K562 (cell line): ENCODE results near the gene SPNS1. TPM values are rescaled to one million over a fixed set of nuclear protein-coding genes. Genes with fewer than 3 reads are reported as not detected.
A peak's percentile ranks its signal among the peaks of the same experiment; 100 is the strongest.

Source experiments
- CAMTA2 ChIP-seq: fragments of 250-450 bp; sonication (Bioruptor Pico); conservative IDR thresholded peaks from 2 replicates; pipeline ENCODE4 v1.5.1; 2022
- ETS1 ChIP-seq: conservative IDR thresholded peaks from 2 replicates; pipeline ENCODE4 v1.6.1; 2011; ENCODE audit warnings: low read depth, mild to moderate bottlenecking, low read length; ENCODE audit not compliant: control insufficient read depth
- GMEB1 ChIP-seq: fragments of 250-450 bp; sonication (Bioruptor Pico); IDR thresholded peaks from 2 replicates; pipeline ENCODE4 v1.4.0; 2020; ENCODE audit warnings: mild to moderate bottlenecking
- HDGF ChIP-seq: fragments of 450-650 bp; IDR thresholded peaks from 2 replicates; pipeline ENCODE4 v1.6.1; 2016
- ILF3 ChIP-seq: fragments of 450-650 bp; IDR thresholded peaks from 2 replicates; pipeline ENCODE4 v1.6.1; 2018; ENCODE audit warnings: antibody characterized with exemption, mild to moderate bottlenecking, moderate library complexity, borderline replicate concordance
- JUND ChIP-seq, 2 experiments: IDR thresholded peaks; 2 replicates in 1 of 2; 3 replicates in 1 of 2; pipeline ENCODE4 v1.6.1; 2011; ENCODE audit warnings: borderline replicate concordance in 2 of 2, low read depth in 2 of 2, low read length in 2 of 2, improper control_type of control experiment in 1 of 2, missing biosample characterization in 1 of 2, missing genetic modification characterization in 1 of 2, missing genetic modification reagents in 1 of 2
- MECOM ChIP-seq: fragments of 250-450 bp; sonication (Bioruptor Pico); IDR thresholded peaks from 2 replicates; pipeline ENCODE4 v1.8.0; 2022; ENCODE audit warnings: inconsistent platforms
- NR4A1 ChIP-seq, 2 experiments: fragments of 250-450 bp in 1 of 2; fragments of 450-650 bp in 1 of 2; sonication (Bioruptor Pico) in 1 of 2; IDR thresholded peaks; 2 replicates each; pipeline versions ENCODE4 v1.4.0 to v1.6.1; 2016 to 2020; ENCODE audit warnings: mild to moderate bottlenecking in 2 of 2, missing compliant biosample characterization in 1 of 2, missing genetic modification characterization in 1 of 2, moderate library complexity in 1 of 2
- PATZ1 ChIP-seq: fragments of 250-450 bp; sonication (Bioruptor Pico); IDR thresholded peaks from 2 replicates; pipeline ENCODE4 v1.5.0; 2020; ENCODE audit warnings: mild to moderate bottlenecking, borderline replicate concordance
- SNIP1 ChIP-seq: fragments of 450-650 bp; IDR thresholded peaks from 2 replicates; pipeline ENCODE4 v1.7.1; 2017; ENCODE audit warnings: low read depth, mild to moderate bottlenecking
- ZNF318 ChIP-seq, 2 experiments: fragments of 450-650 bp; IDR thresholded peaks; 2 replicates each; pipeline ENCODE4 v1.6.1; 2016; ENCODE audit warnings: mild to moderate bottlenecking in 2 of 2, borderline replicate concordance in 1 of 2, low read depth in 1 of 2, moderate library complexity in 1 of 2
- polyA plus RNA-seq, 8 experiments: library from polyadenylated mRNA; depleted of rRNA in 4 of 8; stranded (reverse) in 5 of 8; unstranded in 3 of 8; fragments of >200 nt; fragmentation: Nextera tagmentation in 2 of 8; fragmentation: Illumina TruSeq in 1 of 8; extraction: Ambion mirVana in 2 of 8; extraction: Trizol in 1 of 8; gene quantifications; 2 replicates each; pipeline versions ENCODE4 v1.2.1 to v1.2.3, GENCODE V29; 2011 to 2014; ENCODE audit warnings: inconsistent platforms in 1 of 8, missing spikeins in 1 of 8
- total RNA-seq, 7 experiments: library from RNA; depleted of rRNA in 6 of 7; stranded (reverse); fragments of >200 nt in 6 of 7; fragmentation: Illumina TruSeq in 2 of 7; extraction: Trizol in 2 of 7; gene quantifications; 2 replicates each; pipeline versions ENCODE4 v1.2.1 to v1.2.3, GENCODE V29; 2011 to 2021; ENCODE audit warnings: low replicate concordance in 1 of 7

Gene SPNS1
- total and polyA plus RNA-seq, 9 of the 15 experiments (the other 6 are each of a cell fraction or from before 2014, with no cell fraction given): 0.58 to 64.9 (median 13.7) TPM

- no peak for TF ChIP-seq ILF3
- TF ChIP-seq GMEB1 (CRISPR knock-in tag): no peak; the same call in 1 of the 2 replicates
- no peak for TF ChIP-seq NR4A1 (CRISPR knock-in tag; IDR thresholded peaks at IDR 0.05)
- TF ChIP-seq NR4A1 (tag; IDR thresholded peaks at IDR 0.05): no peak
- TF ChIP-seq ZNF318 (IDR thresholded peaks at IDR 0.05; ENCODE audit: borderline replicate concordance in 1 of 2, low read depth in 1 of 2): no peak
- no peak for TF ChIP-seq PATZ1 (CRISPR knock-in tag)
- TF ChIP-seq SNIP1: no peak
- no peak for TF ChIP-seq HDGF
- no peak for TF ChIP-seq CAMTA2 (CRISPR knock-in tag)
- TF ChIP-seq MECOM (CRISPR knock-in tag): no peak
- 0 out of 2 replicates have a peak, but pooled peaks have one; percentile 64 for TF ChIP-seq ETS1
- TF ChIP-seq JUND (IDR thresholded peaks at IDR 0.05; ENCODE audit: borderline replicate concordance, low read depth, low read length): peak; percentile 48; the same call in 1 of the 2 replicates
- TF ChIP-seq JUND (tag; IDR thresholded peaks at IDR 0.05; ENCODE audit: borderline replicate concordance, low read depth, low read length): no peak
Measured at GRCh38 chr16:28950648-28951409, 23.7 kb upstream of the SPNS1 start, which contains the start of gene NFATC2IP (continued).
